ENCODE results near the gene APOM.
A peak's percentile ranks its signal among the peaks of the same experiment; 100 is the strongest.

The APOM gene

DNA sequence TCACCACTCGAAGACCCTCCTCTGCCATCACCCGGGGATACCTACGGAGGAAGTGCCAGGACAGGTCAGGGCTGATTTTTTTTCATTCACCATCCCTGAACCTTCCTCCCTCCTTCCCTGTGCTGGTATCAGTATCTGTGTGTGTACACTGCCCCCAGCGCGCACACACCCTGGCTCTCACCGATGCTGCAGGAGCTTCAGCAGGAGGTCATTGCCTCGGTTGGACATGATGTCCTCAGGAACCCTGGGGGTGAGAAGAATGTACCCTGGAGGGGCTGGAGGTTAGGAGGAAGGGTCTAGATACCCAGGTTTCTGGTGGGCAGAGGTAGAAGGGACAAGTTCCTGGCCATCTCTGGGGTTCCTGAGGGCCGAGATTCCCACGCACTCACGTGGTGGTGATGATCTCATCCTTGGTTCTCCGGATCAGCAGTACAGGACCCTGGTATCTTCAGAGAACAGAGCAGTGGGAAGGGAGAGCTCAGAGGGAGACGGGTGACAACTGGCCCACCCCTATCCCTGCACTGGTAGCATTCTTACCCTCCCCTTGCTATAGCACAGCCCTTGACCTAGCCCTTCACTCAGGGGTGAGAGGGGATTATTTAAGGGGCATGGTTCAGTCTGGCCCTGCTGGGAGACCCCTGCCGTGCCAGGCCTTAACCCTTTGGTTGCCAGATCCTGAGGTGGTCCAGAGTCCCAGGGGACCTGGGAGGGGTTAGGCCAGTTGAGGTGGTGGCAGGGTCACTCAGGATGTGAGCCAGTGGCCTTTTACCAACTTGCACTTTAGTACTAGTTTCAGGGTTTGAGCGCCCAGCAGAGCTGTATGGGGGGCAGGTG is 32.4 kb downstream of the APOM start:
- H3K4me3 ChIP-seq (ENCODE audit: low read depth, low read length) = no peak overlapping the region
- DNase-seq (ENCODE audit: low read depth, low spot score) = no peak
- in situ Hi-C loops (cut with HindIII; ENCODE audit: low sequenced_read_pairs) = no loop called here
- TF ChIP-seq, protein P1, sequence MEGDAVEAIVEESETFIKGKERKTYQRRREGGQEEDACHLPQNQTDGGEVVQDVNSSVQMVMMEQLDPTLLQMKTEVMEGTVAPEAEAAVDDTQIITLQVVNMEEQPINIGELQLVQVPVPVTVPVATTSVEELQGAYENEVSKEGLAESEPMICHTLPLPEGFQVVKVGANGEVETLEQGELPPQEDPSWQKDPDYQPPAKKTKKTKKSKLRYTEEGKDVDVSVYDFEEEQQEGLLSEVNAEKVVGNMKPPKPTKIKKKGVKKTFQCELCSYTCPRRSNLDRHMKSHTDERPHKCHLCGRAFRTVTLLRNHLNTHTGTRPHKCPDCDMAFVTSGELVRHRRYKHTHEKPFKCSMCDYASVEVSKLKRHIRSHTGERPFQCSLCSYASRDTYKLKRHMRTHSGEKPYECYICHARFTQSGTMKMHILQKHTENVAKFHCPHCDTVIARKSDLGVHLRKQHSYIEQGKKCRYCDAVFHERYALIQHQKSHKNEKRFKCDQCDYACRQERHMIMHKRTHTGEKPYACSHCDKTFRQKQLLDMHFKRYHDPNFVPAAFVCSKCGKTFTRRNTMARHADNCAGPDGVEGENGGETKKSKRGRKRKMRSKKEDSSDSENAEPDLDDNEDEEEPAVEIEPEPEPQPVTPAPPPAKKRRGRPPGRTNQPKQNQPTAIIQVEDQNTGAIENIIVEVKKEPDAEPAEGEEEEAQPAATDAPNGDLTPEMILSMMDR (IDR thresholded peaks at IDR 0.05; ENCODE audit: low read depth, low read length) = no peak

DNA sequence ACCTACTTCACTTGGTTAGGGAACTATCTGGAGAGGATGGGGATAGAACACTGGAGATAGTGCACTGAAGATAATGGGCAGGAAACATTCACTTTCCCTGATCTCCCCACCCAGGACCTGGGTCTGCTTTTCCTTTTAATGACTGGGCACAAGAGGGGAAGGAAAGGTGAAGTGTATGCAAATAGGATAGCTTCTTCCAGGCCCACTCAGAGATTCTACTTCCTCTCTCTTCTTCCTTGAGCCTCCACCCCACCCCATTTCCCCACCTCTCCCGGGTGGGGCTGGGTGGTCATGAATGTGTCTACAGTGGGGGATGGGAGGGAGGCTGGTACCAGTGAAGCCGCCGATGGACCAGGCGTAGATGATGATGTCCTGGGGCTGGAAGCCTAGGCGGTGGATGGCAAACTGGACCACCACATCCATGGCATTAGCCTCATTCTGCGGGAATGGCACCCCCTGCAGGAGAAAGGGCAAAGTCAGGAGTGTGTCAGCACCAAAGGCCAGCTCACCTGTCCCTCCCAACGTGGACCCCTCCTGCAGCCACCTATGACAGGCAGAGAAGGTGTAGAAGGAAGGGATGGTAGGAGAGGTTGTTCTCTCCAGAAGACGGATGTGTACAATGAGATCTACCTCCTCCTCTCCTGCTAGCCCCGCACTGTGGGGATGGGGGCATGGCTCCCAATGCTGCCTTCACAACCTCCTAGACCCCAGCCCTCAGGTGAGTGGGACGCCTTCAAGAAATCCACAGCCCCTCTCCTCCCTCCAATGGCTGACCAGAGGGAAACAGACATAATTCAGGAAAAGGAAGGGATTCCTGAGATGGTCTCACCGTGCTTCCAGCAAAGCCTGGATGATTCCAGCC is 33.8 kb downstream of the APOM start:
- no peak overlapping the region for H3K4me3 ChIP-seq (ENCODE audit: low read depth, low read length)
- in situ Hi-C loops (cut with HindIII; ENCODE audit: low sequenced_read_pairs) = no loop called here
- no peak for DNase-seq (ENCODE audit: low read depth, low spot score)
- TF ChIP-seq, protein P1 (IDR thresholded peaks at IDR 0.05; ENCODE audit: low read depth, low read length) = peak; percentile 57

GRCh38 chr6:31690231-31691077 is 34.8 kb downstream of the APOM start:
- no peak overlapping the region for H3K4me3 ChIP-seq (ENCODE audit: low read depth, low read length)
- no peak for DNase-seq (ENCODE audit: low read depth, low spot score)
- TF ChIP-seq, protein P1 (IDR thresholded peaks at IDR 0.05; ENCODE audit: low read depth, low read length) = no peak
- in situ Hi-C loops (cut with HindIII; ENCODE audit: low sequenced_read_pairs) = no loop called here

DNA sequence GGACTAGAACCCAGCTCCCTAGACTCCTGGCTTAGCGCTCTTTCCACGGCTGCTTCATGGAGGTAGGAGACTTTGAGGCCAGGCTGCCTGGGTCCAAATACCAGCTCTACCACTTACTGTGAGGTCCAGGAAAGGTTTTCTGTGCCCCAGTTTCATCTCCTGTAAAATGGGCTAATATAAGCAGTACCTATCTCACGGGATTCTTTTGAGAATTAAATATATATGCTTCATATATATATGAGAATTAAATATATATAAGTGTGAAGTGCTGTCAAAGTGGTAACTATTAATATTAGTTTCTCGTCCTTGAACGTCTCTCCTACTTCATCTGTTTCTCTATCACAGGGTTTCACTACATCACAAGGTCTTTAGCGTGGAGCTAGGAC is 35.4 kb downstream of the APOM start:
- TF ChIP-seq, protein P1 (IDR thresholded peaks at IDR 0.05; ENCODE audit: low read depth, low read length) = no peak
- H3K4me3 ChIP-seq (ENCODE audit: low read depth, low read length) = no peak overlapping the region
- in situ Hi-C loops (cut with HindIII; ENCODE audit: low sequenced_read_pairs) = no loop called here
- no peak for DNase-seq (ENCODE audit: low read depth, low spot score)

GRCh38 chr6:31691564-31692108 is 35.9 kb downstream of the APOM start:
- in situ Hi-C loops (cut with HindIII; ENCODE audit: low sequenced_read_pairs) = no loop called here
- TF ChIP-seq, protein P1 (IDR thresholded peaks at IDR 0.05; ENCODE audit: low read depth, low read length) = no peak
- DNase-seq (ENCODE audit: low read depth, low spot score) = no peak
- no peak overlapping the region for H3K4me3 ChIP-seq (ENCODE audit: low read depth, low read length)

DNA sequence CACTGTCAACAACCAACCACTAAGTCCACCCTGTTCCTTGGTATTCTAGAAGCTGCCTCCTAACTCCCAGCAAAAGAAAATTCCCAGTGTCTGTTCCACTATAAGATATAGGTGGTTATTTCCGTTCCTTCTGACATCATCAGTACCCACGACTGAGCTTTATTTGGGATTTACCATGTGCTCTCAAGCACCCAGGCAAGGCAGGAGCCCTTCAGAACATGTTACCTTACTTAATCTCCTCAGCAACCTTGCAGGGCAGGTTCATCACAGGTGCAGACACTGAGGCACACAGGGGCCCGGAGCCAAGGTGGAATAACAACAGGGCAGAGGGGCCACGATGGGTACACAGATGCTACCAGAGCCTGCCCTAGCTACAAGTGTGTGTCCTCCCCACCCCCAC is 36.7 kb downstream of the APOM start:
- in situ Hi-C loops (cut with HindIII; ENCODE audit: low sequenced_read_pairs) = no loop called here
- TF ChIP-seq, protein P1 (IDR thresholded peaks at IDR 0.05; ENCODE audit: low read depth, low read length) = no peak
- H3K4me3 ChIP-seq (ENCODE audit: low read depth, low read length) = no peak overlapping the region
- no peak for DNase-seq (ENCODE audit: low read depth, low spot score)
